Forelimb muscle (tissue), 1 donor: ENCODE results near the gene PPM1L. TPM values are rescaled to one million over a fixed set of nuclear protein-coding genes. Genes with fewer than 3 reads are reported as not detected.
"Not testable (repeated sequence)": the region's sequence is repeated elsewhere in the genome, so short reads cannot be mapped to it uniquely, and the experiment has no call there.

Experiments used
- DNase-seq: peaks from one replicate; pipeline ENCODE4 v3.0.0-alpha.2; 2013; ENCODE audit warnings: low read depth
- polyA plus RNA-seq: library from polyadenylated mRNA; unstranded; fragments of 120-200 nt; gene quantifications from one replicate; pipeline ENCODE4 v1.2.1, GENCODE V29; 2013; ENCODE audit not compliant: insufficient read length

The PPM1L gene
- polyA plus RNA-seq = 10.0 TPM

DNA sequence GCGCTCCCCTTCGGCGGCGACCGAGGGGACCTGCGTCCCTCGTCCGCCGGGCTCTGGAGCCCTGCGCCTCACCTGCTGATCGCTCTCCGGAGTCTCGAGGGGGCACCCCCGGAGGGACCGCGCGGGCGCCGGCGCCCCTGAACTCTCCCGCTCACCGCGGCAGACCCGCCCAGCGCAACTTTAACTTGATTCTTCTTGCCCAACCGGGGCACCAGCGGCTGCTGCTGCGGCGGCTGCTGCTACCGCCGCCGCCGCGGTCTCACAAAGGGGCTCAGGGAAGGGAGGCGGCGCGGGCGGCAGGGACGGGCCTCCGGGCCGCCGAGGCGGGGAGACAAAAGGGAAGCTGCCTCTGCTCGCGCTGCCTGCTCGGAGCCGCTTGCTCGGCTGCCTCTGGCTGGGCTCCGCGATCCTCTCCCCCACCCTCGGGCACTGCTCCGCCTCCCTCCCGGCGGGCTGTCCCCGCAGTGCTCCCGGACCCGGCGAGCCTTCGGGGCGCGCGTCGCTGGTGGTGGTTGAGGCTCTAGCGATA lies at the start of gene PPM1L:
PPM1L (plus strand) TSS at position 456 of the 529 bp plus-strand sequence.
- DNase-seq = no peak

DNA sequence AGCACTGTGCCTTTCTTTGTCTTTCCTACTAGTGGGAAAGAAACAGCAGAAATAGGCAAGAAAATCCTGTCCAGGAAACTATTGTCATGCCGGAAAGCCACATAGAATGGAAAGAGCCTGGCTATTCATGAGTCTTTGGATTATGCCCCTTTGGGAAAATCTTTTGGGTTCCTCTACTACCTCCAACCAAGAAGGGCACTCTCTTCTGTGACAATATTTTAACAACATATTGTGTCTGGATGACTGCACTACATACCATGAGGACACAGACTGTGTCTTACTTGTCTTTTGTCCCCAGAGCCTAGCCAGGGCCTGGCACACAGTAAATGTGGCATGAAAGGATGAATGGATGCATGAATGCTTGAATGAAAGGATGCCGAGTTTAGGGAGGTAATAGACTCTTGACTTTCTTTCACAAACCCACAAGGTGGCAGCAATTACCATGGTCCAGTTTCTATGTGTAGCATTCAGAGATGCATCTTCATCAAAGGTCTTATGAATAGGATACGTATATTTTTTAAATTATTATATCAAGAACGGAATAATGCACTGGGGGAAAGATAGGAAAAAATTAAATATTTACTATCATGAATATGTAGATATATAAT lies 48.7 kb upstream of the PPM1L start:
- peak; percentile 38 for DNase-seq

DNA sequence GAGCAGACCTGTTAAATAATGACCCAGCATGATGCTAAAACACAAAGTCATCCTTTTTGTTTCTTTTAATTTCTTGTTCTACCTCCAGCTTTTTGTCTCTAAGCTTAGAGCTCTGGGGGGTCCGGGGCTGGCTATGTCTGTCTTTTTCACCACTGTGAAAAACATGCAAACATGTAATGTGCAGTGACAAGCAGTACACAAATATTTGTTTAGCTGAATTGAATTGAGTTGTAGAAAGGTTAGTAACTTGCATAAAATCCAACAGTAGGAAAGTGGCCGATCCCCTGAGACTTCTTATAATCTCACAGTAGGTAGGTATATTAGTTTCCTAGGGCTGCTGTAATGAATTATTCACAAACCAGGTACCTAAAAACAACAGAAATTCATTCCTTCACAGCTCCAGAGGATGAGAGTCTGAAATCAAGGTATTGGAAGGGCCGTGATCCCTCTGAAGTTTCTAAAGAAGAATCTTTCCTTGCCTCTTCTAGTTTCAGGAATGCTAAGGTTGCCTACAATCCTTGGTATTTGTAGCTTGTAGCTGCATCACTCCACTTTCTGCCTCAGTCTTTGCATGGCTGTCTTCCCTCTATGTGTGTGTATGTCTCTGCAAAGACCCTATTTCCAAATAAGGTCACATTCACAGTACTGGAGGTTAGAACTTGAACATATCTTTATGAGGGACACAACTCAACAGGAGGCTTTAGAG lies 46.4 kb upstream of the PPM1L start:
- DNase-seq = no peak

DNA sequence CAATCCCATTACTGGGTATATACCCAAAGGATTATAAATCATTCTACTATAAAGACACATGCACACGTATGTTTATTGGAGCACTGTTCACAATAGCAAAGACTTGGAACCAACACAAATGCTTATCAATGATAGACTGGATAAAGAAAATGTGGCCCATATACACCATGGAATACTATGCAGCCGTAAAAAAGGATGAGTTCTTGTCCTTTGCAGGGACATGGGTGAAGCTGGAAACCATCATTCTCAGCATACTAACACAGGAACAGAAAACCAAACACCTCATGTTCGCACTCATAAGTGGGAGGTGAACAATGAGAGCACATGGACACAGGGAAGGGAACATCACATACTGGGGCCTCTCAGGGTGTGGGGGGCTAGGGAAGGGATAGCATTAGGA lies 42.9 kb upstream of the PPM1L start:
- not testable (repeated sequence) for DNase-seq

DNA sequence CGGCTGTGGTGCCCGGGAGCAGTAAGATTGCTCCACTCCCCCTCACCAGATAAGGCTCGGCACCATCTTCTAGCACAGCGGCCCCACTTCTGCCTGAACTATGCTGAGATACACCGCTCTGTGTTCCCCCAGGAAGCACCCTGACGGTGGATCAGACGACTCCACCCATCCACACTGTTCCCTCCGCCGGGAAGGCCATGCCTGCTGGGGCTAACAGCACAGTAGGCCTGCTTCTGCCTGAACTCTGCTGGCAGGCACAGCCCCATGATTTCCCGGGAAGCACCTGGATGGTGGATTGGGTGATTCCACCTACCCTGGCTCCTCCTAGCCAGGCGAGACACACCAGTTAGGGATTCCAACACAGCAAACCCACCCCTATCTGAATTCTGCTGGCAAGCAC lies 36.3 kb upstream of the PPM1L start:
- DNase-seq = no peak

DNA sequence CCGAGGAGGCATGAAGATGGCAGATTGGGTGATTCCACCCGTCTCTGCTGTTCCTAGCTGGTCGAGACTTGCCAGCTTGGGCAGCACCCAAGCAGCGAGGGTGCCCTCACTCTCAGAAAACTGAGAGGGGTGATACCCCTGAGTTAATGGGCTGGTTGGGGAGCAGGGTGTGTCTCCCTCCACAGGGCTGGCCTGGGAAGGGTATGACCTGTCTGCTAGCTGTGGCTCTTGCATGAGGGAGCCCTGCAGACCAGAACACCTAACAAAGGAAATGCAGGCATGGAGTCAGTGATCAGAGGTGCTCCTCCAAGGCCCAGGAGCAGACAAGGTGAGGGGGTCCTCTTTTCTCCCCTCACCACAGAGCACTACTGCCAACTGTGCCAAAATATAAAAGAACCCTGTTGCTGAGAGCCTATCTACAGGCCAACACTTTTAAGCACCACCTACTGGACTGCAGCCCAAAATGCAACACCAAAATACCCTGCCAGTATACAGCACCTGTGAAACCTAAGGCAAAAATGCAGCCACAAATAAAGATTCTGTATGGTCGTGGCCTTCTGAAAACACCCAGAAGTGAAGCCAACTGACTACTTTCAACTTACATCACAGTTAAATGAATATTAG lies 35.8 kb upstream of the PPM1L start:
- DNase-seq = no peak

DNA sequence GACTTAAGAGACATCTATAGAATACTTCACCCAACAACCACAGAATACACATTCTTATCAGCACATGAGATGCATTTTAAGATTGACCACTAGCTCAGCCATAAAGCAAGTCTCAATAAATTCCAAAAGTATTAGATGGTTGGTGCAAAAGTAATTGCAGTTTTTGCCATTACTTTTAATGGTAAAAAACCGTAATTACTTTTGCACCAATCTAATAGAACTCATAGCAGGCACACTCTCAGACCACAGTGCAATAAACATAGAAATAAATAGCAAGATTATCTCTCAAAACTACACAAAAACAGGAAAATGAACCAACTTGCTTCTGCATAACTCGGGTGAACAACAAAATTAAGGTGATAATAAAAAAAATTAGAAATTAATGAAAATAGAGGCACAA lies 33.7 kb upstream of the PPM1L start:
- no peak for DNase-seq

DNA sequence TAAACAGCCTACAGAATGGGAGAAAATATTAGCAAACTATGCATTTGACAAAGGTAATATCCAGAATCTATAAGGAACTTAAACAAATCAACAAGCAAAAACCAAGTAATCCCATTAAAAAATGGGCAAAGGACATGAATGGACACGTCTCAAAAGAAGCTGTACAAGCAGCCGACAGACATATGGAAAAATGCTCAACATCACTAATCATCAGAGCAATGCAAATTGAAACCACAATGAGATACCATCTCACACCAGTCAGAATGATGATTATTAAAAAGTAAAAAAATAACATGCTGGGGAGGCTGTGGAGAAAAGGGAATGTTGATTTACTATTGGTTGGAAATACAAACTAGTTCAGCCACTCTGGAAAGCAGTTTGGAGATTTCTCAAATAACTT lies 30.7 kb upstream of the PPM1L start:
- no peak for DNase-seq

DNA sequence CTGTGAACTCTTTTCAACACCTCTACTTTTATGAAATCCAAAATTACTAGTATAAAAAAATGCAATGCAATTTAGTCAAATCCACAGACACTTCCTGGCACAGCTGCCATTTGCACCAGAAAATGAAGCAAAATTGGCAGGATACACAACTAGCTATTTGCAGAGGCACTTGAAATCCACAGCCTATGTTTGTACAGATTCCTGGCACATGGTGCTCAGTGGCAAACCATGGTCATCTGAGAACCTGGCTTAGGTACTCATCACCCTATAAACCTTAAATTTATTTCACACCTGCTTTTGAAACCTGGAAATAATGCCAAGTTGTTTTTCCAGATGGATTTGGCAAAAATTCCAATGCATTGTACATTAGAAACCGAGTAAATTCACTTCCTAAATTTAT lies 20.2 kb upstream of the PPM1L start:
- DNase-seq = no peak

DNA sequence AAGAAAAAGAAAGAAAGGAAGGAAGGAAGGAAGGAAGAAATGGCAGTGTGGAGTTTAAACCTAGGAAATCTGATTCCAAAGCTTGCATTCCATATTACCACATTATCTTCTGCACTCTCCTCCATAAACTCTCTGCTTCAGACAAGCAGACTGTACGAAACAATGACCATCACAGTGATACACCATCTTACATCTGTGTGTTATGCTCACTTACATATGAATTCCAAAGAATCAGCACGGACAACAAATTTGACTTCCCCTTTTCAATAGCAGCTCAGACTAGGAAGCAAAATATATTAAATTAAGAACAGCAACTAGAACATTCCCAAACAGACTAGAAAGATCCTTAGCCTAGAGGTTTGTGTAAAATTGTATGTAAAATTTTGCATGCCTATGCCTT lies 18.0 kb upstream of the PPM1L start:
- no peak for DNase-seq

DNA sequence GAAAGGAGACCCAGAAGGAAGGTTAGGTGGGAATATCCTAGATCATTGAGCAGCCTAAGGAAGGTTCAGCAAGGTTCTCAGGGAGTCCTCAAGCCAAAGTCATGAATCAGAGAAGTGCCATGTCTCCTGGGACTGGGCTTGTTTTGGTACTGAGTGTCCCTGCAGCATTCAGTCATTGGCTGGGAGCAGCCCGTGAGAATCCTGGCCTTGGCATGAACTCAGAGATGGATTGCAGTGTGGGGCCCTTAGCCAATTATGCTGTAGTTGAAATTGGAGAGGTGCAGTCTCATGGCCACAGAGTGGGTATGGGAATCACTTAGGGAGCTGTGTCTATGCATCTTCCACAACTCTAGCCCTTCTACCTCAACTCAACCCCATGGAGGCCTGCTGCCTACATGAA lies 17.0 kb upstream of the PPM1L start:
- DNase-seq = no peak

DNA sequence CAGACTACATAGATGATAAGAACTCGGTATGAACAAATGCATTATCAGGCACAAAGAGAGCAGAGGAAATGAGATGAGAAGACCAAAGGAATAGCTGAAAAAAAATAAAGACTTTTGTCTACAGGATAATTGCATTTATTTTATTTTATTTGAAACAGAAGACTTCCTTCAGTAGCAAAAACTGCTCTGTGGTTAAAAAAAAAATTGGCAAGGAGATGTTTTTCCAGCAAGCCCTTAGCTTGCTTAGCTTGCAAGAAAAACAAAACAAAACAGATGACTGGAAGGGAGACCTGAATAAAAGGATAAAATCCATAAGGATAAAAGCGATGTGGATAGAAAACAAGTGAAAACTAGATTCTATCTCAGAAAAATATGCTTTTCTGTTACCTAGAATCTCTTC lies 9.1 kb upstream of the PPM1L start:
- DNase-seq = no peak

DNA sequence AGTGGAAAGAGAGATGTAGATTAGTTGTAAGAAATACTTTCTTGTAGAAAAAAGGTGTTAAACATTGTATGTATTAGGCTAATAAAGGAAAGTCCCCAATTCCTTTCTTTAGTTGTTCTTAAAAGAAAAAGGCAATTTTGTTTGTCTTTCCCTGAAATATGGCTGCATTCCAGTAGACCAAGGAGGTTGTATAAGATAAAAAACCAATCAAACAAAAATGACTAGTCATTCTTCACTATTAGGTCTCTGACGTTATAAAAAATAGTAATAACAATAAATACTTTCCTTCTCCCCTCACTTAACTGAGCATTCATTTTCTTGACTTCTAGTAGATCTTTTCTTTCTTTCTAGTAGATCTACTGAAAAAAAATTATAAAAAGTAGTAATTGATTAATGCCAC lies 8.6 kb upstream of the PPM1L start:
- no peak for DNase-seq

DNA sequence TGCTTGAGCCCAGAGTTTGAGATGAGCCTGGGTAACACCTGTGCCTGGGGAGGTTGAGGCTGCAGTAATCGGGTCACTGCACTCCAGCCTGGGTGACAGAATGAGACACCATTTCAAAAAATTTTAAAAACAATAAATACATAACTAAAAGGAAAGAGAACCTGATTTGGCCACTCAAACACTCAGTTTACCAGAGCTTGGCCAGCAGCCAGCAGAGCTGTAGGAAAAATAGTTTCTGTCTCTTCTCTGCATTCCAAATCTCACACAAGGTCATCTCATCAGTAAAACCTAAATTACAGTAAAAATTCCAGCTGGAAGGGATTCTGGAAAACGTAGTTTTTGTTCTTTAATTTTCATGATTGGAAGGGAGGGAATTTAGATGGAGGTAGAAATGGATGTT lies 7.8 kb upstream of the PPM1L start:
- DNase-seq = no peak

DNA sequence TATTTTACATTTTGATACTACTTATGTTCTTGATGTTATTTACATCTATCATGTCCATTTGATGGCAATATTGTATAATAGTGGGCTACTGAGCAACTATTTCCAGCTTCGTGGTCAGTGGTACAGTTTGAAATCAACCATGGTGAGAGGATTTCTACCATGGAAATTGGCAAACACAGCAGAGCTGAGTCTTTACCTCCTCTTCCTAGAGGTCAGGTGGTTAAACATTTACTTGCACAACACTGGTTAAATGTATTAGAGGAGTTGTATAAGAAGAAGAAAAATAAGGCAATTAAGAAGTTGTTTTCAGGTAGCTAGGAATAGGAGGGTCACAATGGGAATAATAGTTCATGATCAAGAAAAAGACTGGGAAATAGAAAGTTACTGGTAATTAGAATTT lies 7.2 kb upstream of the PPM1L start:
- no peak for DNase-seq

DNA sequence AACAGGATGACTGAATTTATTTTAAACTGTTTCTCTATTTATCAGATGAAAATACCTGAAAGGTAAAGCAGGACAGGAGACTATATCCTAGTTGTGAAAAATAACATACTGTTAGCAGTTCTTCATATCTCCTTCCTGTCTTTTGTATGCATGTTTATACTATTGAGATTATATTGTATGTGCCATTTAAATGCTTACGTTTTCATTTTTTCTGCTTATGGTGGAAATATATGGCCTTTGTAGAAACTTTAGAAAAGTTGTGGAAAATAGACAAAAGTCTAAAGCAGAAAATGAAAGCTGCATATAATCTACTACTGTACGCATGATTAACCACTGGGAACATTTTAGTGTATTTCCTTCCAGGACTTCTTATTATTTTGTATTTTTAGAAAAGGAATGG lies 2.1 kb upstream of the PPM1L start:
- DNase-seq = no peak

DNA sequence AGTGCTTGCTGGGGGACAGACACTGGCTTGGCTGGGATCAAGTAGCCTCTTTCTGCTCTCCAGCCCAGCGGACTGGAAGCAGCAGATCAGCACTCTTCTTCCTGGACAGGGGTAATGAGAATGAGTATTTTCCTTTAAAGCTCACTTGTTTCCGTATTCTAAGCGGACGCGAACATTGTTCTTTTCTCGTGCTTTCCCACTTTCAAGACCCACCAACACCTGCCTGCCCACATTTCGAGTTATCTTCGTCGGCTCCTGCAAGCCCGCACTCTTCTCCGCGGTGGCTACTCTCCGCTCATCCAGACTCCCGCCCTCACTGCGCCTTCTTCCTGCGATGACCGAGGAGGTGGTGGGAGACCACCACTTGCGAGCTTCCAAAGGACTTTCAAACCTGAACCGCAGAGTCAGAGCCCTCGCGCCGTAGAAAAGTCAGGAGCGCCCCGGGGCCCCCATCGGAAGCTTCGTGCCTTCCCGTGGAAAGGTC lies 1.6 kb upstream of the PPM1L start:
- DNase-seq = no peak

DNA sequence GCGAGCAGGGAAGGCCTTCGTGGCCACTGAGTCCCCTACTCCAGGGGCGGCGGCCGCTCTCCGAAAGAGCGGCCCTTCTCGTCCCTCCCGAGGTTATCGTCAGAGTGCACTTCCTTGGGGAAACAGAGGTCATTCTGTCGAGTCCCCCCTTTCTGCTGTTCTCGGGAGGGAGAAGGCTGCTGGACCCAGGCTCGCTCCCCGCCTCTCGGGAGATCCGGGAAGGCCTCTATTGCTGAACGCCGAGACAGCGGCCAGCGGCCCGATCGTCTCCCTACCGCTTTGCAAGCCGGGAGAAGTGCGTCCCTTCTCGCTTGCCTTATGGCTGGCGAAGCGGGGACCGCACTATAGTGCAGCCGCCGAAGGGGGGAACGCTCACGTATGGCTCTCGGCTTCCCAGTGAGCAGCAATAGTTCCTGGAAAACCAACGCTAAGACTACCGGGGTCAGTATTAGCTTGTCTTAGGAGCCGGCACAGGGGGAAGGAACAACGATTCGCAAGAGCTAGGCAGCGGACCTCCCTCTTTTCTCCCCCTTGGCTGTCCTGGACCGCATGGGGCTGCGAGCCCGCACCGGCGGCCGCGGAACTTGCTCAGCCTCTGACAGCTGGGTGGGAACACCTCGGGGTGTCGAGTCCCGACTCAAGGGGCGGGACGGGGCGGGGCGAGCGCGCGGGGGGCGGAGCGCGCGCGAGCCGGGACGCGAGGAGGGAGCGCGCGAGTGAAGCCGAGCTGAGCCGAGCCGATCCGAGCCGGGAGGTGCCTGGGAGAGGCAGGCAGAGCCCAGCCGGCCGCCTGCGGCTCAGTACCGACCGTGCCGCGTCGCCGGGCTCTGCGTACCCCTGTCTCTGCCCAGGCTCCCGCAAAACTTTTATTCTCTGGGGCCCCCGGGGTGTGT lies 930 bp upstream of the PPM1L start:
- DNase-seq = peak; percentile 81

DNA sequence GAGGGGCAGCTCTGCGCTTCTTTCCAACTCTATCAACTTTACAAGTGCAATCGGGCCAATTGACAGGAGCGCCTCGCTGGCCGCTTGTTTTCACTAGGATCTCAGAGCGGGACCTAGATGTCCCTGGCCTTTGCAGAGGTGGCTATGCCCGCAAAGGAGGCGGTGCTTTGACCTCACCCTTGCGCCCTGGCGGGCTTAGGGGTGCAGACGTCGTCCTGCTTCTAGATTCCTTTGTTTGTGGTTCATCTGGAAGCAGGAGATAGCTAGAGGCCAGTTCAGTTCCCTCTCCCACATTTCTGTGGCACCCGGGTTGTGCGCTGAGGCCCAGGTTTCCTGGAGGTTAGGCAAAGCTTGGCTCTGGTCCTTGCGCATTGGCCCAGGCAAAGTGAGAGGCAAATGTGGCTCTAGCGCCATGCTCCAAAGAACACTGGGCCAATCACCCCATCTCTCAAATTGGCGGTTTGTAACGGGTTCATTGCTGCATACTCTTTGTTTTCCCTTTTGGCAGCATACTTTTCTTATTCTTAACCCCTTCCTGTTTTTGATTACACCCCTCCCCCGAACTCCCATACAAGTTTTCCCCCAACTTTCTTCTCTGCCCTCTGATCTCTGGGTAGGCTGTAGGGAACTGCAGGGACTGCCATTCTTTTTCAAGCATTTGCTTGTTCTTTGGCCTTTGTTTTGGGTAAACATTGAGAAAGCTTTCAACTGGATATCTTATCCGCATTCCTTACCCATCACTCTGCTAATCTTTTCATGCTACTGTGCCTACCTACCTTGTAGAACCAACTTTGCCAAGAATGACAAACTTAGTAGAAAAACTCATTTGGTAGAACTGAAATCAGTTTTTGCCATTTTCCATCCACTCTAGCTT lies 1.4 kb downstream of the PPM1L start:
- DNase-seq = no peak

DNA sequence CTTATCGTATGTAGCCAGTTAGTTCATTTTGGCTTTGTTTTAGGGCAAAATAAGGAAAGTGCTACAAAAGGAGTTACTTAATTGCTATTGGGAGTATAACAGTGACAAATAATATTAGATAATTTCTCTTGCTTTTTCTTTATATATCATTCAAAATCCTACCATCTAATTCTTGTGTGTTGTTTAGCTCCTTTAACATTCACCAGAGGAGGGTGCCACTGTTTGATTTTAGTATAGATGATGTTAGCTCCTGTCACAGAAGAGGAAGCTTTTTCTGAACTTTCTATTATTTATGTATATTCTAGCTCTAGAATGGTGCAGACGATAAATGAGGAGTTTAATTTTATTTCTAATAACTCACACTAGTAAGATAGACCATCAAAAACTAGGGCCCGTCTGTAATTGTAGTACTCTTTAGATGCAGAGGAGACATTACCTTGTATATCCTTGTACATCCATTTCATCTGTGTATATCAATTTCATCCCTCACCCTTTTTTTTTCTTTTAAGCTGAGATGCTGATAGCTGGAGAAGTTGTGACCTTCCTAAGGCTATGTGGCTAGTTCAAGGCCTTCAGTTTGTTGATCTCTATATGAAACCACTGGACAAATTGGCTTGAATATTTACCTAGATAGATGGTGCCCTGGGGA lies 3.0 kb downstream of the PPM1L start:
- DNase-seq = no peak
